T-helper 17 cell (primary cell): ENCODE measurements around the gene KREMEN1. TPM values are rescaled to one million over a fixed set of nuclear protein-coding genes. Genes with fewer than 3 reads are reported as not detected.

Experiments used
- ATAC-seq: fragments of 150-1000 bp; cut with Tn5 transposase; 2 replicates; pipeline ENCODE4 v1.10.0; 2021; ENCODE audit warnings: mild to moderate bottlenecking, moderate library complexity
- DNase-seq, 3 donors: peaks; one replicate each; pipeline versions ENCODE4 v3.0.0 to v3.0.0-alpha.2; 2020 to 2021
- H3K9me3 ChIP-seq: one replicate; pipeline ENCODE4 v1.7.0; 2013; ENCODE audit warnings: low read length, mild to moderate bottlenecking; ENCODE audit not compliant: control insufficient read depth, poor library complexity, severe bottlenecking
- H3K27ac Mint-ChIP-seq: one replicate; pipeline ENCODE4 v1.8.0; 2022; ENCODE audit warnings: mild to moderate bottlenecking, moderate library complexity, mixed read lengths
- H3K27me3 Mint-ChIP-seq: one replicate; pipeline ENCODE4 v1.8.0; 2022; ENCODE audit warnings: mixed read lengths
- H3K36me3 Mint-ChIP-seq: one replicate; pipeline ENCODE4 v1.8.0; 2022; ENCODE audit warnings: low read depth, mixed read lengths
- H3K4me1 Mint-ChIP-seq: one replicate; pipeline ENCODE4 v1.8.0; 2022; ENCODE audit warnings: mild to moderate bottlenecking, mixed read lengths
- H3K4me3 Mint-ChIP-seq: one replicate; pipeline ENCODE4 v1.8.0; 2022; ENCODE audit warnings: mild to moderate bottlenecking, moderate library complexity, mixed read lengths
- total RNA-seq, 4 donors: library from RNA in 2 of 4; stranded (reverse) in 2 of 4; gene quantifications; one replicate each; pipeline ENCODE4 v1.2.3 and lab custom pipeline; 2022 to 2026

The KREMEN1 gene
- total RNA-seq, 2 donors from 2014 or later, result 0.15 to 0.26 TPM

DNA sequence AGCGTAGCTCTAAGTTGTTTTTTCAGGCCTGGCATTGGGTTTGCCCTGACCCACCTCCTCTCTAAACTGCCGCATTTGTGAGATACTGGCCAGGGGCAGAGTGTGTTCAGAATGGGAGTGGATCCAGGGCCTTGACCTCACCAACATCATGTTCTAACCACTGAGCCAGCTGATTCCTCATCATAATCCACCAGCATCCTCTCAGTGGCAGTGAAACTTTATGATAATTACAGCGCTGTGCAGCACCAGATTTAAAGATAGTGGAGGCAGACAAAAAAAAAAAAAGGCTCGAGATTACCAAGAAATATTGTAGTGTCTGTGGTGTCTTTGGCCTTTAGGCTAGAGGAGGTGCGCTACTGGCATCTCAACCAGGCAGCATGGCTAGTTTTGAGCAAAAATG lies 53.0 kb downstream of the KREMEN1 start:
- no peak overlapping the region for H3K4me3 Mint-ChIP-seq
- peaks cover 2% of the 10 kb centered on the region for H3K4me1 Mint-ChIP-seq
- no peaks in the 10 kb centered on the region for H3K27me3 Mint-ChIP-seq
- H3K9me3 ChIP-seq, result no peaks in the 10 kb centered on the region
- H3K27ac Mint-ChIP-seq, result no peak overlapping the region
- no peak for DNase-seq
- peaks cover 2% of the 10 kb centered on the region for H3K36me3 Mint-ChIP-seq
- ATAC-seq, result no peak

DNA sequence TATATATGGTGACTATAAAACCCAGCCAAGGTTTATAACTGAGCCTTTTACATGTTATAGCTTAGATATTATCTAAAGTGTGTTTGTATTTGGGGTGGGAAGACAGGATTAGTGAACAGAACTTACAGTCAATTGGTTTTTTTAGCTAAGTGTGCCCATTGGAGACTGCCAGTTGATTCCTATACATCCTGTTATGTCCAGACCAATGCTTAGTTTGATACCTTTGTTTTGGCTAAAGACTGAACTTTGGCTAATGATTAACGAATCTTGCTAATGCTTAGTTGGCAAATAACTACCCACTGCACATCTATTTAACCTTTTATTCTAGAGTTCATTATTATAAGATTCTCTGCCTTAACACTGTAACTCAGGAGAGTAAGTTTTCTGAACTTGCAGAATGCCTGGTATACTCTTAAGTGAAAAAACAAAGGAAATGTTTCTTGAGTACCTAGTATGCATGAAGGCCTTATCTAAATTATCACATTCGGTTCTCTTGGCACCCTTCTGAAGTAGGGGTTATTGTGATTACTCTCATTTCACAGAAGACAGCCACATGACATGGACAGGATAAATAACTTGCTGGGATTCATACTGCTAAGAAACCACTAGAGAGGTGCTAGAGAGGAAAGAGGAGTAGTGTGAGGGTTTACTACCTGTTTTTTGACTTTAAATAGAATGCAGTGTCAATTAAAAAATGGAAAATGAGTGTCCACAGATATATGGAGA lies 54.0 kb downstream of the KREMEN1 start:
- Mint-ChIP-seq H3K4me3 (no peak overlapping the region), H3K27ac (no peak overlapping the region), H3K4me1 (peaks cover 2% of the 10 kb centered on the region), H3K27me3 (no peaks in the 10 kb centered on the region), H3K36me3 (peaks cover 2% of the 10 kb centered on the region)
- no peak for DNase-seq
- no peak for ATAC-seq
- H3K9me3 ChIP-seq, result no peaks in the 10 kb centered on the region

DNA sequence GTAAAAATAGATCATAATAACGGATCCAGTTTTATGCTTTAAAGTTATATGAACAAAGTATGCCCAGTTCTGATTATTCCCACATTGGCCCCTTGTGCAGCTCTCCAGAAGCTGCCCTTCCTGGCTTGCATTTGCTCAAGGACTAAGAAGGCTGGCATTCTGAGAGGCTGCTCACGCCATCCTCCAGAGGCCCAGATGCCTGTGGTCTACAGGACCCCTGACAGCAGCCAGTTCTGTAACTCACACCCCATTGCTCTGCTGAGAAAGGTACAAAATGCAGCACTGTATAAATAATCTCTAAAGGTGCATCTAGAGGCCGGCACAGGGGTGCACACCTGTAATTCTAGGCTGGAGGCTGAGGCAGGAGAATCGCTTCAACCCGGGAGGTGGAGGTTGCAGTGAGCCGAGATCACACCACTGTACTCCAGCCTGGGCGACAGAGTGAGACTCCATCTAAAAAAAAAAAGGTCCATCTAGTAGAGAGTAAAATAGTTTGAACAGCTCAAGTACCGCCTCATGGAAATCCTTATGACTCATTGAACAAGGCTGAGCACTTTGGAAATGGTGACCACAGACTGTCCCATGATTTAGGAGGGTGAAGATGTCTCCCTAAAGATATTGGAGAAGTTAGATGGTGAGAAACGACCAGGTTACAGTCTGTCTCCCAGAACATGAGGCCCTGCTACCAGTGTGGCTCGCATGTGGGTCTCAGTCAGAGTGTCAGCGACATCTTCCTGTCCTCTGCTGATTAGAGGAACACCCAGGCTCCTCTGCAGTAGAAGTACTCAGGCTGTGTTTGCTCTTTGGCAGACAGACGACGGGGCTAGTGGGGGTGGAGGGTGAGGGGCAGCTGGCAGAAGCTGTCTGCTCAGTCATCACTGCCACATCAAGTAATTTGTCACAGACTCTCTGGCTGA lies 56.3 kb downstream of the KREMEN1 start:
- H3K4me3 Mint-ChIP-seq, result no peak overlapping the region
- DNase-seq (no peak), ATAC-seq (no peak)
- H3K27me3 Mint-ChIP-seq, result no peaks in the 10 kb centered on the region
- no peaks in the 10 kb centered on the region for H3K36me3 Mint-ChIP-seq
- H3K4me1 Mint-ChIP-seq, result peaks cover 2% of the 10 kb centered on the region
- H3K9me3 ChIP-seq, result no peaks in the 10 kb centered on the region
- H3K27ac Mint-ChIP-seq, result no peak overlapping the region

DNA sequence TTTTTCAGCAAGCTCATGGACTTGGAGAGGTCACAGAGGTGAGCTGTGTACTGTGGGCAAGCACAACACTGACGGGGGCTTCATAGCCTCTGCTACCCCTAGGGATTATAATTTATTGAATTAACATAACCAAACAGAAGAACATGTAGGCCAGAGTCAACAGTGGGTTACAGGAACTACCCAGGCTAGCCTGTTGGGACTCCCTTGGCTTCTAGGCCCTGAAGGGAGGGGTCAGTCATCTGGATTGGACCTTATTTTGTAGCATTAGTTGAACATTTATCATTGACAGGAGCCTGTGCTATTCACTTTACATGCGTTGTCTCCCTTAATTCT lies 56.9 kb downstream of the KREMEN1 start:
- H3K27ac Mint-ChIP-seq, result no peak overlapping the region
- H3K9me3 ChIP-seq, result no peaks in the 10 kb centered on the region
- DNase-seq, result no peak
- H3K36me3 Mint-ChIP-seq, result no peaks in the 10 kb centered on the region
- H3K4me1 Mint-ChIP-seq, result peaks cover 2% of the 10 kb centered on the region
- no peak for ATAC-seq
- H3K27me3 Mint-ChIP-seq, result peaks cover 1% of the 10 kb centered on the region
- H3K4me3 Mint-ChIP-seq, result no peak overlapping the region

DNA sequence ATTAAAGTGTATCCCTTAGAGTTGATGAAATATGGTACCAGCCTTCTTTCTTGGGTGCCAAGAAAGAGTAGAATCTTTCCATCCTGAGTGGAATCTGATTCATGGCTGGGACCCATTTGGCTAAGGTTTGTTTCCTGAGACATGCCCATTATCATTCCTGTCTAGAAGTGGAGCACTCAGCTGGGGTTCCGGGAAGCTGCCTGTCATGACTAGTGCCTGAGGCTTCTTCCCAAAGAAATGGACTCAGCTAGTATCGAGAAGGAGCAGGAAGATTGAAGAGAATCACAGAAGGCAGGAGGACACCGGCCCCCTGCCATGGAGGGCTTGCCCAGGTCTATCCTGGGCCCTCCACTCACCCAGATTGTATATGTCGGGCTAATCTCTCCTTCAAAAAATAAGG lies 57.6 kb downstream of the KREMEN1 start:
- no peaks in the 10 kb centered on the region for H3K9me3 ChIP-seq
- no peak overlapping the region for H3K27ac Mint-ChIP-seq
- H3K36me3 Mint-ChIP-seq, result no peaks in the 10 kb centered on the region
- DNase-seq (no peak), ATAC-seq (no peak)
- peaks cover 2% of the 10 kb centered on the region for H3K4me1 Mint-ChIP-seq
- H3K4me3 Mint-ChIP-seq, result no peak overlapping the region
- peaks cover 8% of the 10 kb centered on the region for H3K27me3 Mint-ChIP-seq

DNA sequence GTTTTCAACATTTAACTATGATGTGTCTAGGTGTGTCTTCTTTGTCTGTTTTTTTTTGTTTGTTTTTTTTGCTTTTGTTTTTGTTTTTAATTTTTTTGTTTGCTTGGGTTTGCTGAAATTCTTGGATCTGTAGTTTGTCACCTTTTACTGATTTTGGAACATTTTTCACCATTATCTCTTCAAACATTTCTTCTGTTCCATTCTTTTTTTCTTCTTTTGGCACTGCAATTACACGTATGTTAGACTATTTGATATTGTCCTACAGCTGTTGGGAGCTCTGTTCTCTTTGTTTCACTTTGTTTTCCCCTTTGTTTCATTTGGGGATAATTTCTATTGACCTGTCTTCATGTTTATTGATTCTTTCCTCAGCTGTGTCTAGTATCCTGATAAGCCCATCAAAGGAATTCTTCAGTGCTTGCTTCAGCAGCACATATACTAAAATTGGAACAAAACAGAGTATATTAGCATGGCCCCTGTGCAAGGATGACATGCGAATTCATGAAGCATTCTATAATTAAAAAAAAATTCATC lies 60.8 kb downstream of the KREMEN1 start:
- Mint-ChIP-seq H3K27ac (no peak overlapping the region), H3K27me3 (peaks cover 21% of the 10 kb centered on the region), H3K4me3 (no peak overlapping the region), H3K36me3 (no peaks in the 10 kb centered on the region), H3K4me1 (no peaks in the 10 kb centered on the region)
- ATAC-seq (no peak), DNase-seq (no peak)
- no peaks in the 10 kb centered on the region for H3K9me3 ChIP-seq

DNA sequence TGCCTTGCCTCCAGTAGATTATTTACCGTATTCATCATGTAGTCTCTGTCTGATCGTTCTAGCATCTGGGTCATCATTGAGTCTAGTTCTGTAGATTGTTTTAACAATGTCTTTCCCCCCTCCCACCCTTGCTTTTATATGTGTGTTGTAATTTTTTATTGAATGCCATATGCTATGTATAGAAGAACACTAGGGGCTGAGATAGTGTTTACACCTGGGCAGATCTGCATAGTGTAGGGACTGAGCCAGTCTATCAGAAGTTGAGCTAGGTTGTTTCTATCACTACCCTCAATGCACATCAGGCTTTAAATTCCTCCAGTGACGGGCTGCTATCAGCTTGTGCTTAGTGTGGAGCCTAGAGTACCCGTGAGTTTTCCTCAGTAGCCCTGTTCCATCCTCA lies 61.6 kb downstream of the KREMEN1 start:
- H3K9me3 ChIP-seq, result no peaks in the 10 kb centered on the region
- ATAC-seq (no peak), DNase-seq (no peak)
- H3K27ac Mint-ChIP-seq, result no peak overlapping the region
- no peak overlapping the region for H3K4me3 Mint-ChIP-seq
- H3K27me3 Mint-ChIP-seq, result peaks cover 28% of the 10 kb centered on the region
- H3K4me1 Mint-ChIP-seq, result peaks cover 3% of the 10 kb centered on the region
- H3K36me3 Mint-ChIP-seq, result no peaks in the 10 kb centered on the region

DNA sequence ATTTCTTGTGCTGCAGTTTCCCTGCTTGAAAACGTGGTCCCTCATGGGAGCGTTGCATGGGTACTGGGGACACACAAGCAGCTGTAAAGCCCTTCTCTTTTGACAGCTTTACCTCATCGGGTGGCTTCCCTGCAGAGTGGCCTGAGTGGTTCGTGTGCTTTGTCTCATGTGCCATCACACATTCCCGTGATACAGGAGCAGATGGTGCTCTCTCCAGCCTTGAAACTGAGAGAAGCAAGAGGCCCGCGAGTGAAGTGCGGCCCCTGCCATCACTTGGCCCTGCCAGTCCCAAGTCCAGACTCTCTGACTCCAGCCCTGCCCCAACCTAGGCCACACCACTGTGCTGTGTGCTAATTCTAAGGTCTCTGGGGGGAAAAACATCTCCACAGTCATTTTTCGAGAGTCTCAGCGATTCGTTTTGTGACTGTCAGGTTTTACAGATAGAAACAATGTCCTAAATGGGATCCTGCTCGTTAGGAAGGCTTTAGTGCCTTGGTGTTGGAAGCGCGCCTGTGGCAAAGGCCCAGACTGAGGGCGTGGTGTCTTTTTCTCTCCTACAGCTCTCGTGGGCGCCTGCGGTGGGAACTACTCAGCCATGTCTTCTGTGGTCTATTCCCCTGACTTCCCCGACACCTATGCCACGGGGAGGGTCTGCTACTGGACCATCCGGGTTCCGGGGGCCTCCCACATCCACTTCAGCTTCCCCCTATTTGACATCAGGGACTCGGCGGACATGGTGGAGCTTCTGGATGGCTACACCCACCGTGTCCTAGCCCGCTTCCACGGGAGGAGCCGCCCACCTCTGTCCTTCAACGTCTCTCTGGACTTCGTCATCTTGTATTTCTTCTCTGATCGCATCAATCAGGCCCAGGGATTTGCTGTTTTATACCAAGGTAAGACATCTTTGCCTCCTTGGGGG lies 64.2 kb downstream of the KREMEN1 start:
- no peak overlapping the region for H3K27ac Mint-ChIP-seq
- H3K4me3 Mint-ChIP-seq, result no peak overlapping the region
- no peaks in the 10 kb centered on the region for H3K36me3 Mint-ChIP-seq
- no peak for DNase-seq
- H3K27me3 Mint-ChIP-seq, result peaks cover 32% of the 10 kb centered on the region
- no peak for ATAC-seq
- no peaks in the 10 kb centered on the region for H3K9me3 ChIP-seq
- peaks cover 3% of the 10 kb centered on the region for H3K4me1 Mint-ChIP-seq

DNA sequence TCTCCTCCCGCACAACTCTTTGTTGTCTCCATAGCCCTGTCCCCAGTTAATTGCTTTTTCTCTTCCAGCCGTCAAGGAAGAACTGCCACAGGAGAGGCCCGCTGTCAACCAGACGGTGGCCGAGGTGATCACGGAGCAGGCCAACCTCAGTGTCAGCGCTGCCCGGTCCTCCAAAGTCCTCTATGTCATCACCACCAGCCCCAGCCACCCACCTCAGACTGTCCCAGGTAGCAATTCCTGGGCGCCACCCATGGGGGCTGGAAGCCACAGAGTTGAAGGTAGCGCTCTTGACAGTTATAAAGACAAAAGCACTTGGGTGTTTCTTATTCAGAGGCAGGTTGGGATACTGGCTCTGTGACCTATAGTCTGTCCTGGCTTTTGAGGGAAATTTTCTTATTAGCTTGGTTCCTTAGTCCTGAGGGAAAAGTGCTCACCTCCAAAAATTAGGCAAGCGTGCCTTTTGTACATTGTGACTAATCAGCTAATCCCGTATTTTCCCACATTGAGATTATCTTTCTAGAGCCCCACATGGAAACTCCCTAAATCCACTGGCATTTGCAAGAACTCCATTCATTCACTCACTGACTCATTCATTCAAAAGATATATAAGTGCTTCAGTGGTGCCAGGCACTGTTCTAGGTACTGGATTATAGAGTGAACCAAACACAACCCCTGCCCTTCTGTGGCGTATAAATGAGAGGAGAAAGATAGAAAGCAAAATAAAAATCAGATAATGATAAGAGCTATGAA lies 65.9 kb downstream of the KREMEN1 start:
- Mint-ChIP-seq H3K36me3 (no peaks in the 10 kb centered on the region), H3K27ac (no peak overlapping the region), H3K27me3 (peaks cover 36% of the 10 kb centered on the region), H3K4me3 (no peak overlapping the region), H3K4me1 (peaks cover 3% of the 10 kb centered on the region)
- H3K9me3 ChIP-seq, result no peaks in the 10 kb centered on the region
- ATAC-seq (no peak), DNase-seq (no peak)

DNA sequence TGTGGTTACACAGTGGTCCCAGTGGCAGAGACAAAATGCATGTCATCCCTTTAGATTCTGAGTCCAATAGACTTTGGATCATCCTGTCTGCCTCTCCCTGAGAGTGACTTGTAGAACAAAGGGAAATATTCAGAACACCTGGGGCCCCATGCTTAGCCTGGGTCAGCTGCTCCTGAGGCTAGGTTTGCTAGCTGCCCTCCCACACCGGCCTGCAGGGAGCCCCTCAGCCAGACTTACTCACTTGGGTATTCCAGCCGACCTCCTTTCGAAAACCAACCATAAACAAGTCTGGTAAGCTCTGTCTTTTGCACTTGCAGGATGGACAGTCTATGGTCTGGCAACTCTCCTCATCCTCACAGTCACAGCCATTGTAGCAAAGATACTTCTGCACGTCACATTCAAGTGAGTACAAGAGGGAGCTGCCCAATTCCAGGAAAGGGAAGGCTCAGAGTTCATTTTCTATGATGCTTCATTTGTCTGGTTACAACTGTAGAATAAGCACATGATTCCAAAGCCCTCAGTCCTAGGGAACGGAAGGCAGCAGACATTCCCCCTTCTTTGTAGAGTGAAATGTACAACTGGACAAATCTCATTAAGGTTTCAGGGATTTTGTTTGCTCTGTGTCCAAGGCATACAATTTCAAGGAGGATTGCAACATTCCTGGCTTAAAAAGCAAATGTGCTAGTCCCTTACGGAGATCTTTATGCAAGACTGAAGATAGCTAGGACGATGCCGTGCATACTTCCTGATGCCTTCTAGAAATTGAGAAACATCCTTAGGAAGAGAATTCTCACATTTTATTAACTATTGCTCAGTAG lies 67.3 kb downstream of the KREMEN1 start:
- Mint-ChIP-seq H3K36me3 (no peaks in the 10 kb centered on the region), H3K27ac (no peak overlapping the region), H3K4me3 (no peak overlapping the region), H3K27me3 (peaks cover 31% of the 10 kb centered on the region), H3K4me1 (peaks cover 3% of the 10 kb centered on the region)
- H3K9me3 ChIP-seq, result no peaks in the 10 kb centered on the region
- ATAC-seq, result no peak
- DNase-seq, result no peak

DNA sequence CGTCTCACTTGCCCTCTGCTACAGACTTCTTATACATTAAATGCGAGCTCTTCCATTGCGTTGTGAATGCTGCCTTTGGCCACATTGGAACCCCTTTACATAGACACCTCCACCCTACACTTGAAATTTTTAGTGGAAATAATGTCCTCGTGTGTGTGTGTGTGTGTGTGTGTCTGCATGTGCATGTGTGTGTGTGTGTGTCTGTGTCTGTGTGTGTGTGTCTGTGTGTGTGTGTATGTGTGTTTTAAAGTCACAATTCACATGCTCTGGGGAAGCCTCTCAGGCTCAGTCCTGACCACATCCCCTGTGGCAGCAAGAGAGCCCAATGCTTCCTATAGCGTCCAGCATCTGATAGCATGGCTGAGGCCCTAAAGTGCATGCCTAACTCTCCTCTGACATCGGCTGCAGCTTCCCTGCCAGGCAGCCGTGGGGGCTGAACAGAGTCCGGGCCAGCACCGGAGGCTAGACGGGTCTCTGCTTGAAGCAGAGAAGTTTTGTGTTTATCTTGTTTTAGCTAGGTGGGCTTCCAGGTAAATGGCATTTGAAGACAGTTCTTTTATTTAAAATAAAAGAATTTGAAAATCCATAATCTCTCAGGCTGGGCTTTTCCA lies 68.3 kb downstream of the KREMEN1 start:
- no peak overlapping the region for H3K27ac Mint-ChIP-seq
- H3K36me3 Mint-ChIP-seq, result no peaks in the 10 kb centered on the region
- H3K27me3 Mint-ChIP-seq, result peaks cover 23% of the 10 kb centered on the region
- ATAC-seq (no peak), DNase-seq (no peak)
- H3K4me1 Mint-ChIP-seq, result peaks cover 3% of the 10 kb centered on the region
- no peak overlapping the region for H3K4me3 Mint-ChIP-seq
- H3K9me3 ChIP-seq, result no peaks in the 10 kb centered on the region
